Activated B cell treated with CpG ODN at 0.5 μM for 24 hours (primary cell): Measurements from ENCODE around the gene RCCD1. TPM values are rescaled to one million over a fixed set of nuclear protein-coding genes. Genes with fewer than 3 reads are reported as not detected.

Experiments used
- ATAC-seq: fragments of 200-7000 bp; cut with Tn5 transposase; one replicate; pipeline ENCODE4 v1.10.0; 2021; ENCODE audit warnings: low read depth, mild to moderate bottlenecking, moderate library complexity
- CTCF ChIA-PET: fragments of 350-600 bp; sonication (Branson Sonifier 250); formaldehyde crosslinking; loops from one replicate; lab custom pipeline; 2021; ENCODE audit warnings: antibody characterized with exemption; lab: Charles Lee
- POLR2A ChIA-PET: fragments of 350-600 bp; sonication (Branson Sonifier 250); formaldehyde crosslinking; loops from one replicate; lab custom pipeline; 2021; ENCODE audit warnings: antibody characterized with exemption; lab: Charles Lee
- DNase-seq: peaks from one replicate; pipeline ENCODE4 v3.0.0; 2022
- H3K27ac Mint-ChIP-seq: one replicate; pipeline ENCODE4 v1.8.0; 2020; ENCODE audit warnings: mixed read lengths
- H3K27me3 Mint-ChIP-seq: one replicate; pipeline ENCODE4 v1.8.0; 2021; ENCODE audit warnings: mixed read lengths
- H3K36me3 Mint-ChIP-seq: one replicate; pipeline ENCODE4 v1.8.0; 2021; ENCODE audit warnings: low read depth, mixed read lengths
- H3K4me1 Mint-ChIP-seq: one replicate; pipeline ENCODE4 v1.8.0; 2021; ENCODE audit warnings: mixed read lengths
- H3K4me3 Mint-ChIP-seq: one replicate; pipeline ENCODE4 v1.8.0; 2020; ENCODE audit warnings: mild to moderate bottlenecking, mixed read lengths
- H3K9me3 Mint-ChIP-seq: one replicate; pipeline ENCODE4 v1.8.0; 2020; ENCODE audit warnings: mixed read lengths
- CTCF ChIP-seq: fragments of 200-600 bp; IDR thresholded peaks from one replicate; pipeline ENCODE4 v1.8.0; 2022; ENCODE audit warnings: antibody characterized with exemption, mild to moderate bottlenecking
- intact Hi-C: fragments of 100-400 bp; cut with micrococcal nuclease; formaldehyde crosslinking; loops from one replicate; pipeline ENCODE4 v1.15.1; 2024
- total RNA-seq: library from RNA; stranded (reverse); gene quantifications from 2 replicates; pipeline ENCODE4 v1.2.3, GENCODE V29; 2022

Gene RCCD1
- total RNA-seq, 1 donor from 2014 or later: 19.3 TPM

DNA sequence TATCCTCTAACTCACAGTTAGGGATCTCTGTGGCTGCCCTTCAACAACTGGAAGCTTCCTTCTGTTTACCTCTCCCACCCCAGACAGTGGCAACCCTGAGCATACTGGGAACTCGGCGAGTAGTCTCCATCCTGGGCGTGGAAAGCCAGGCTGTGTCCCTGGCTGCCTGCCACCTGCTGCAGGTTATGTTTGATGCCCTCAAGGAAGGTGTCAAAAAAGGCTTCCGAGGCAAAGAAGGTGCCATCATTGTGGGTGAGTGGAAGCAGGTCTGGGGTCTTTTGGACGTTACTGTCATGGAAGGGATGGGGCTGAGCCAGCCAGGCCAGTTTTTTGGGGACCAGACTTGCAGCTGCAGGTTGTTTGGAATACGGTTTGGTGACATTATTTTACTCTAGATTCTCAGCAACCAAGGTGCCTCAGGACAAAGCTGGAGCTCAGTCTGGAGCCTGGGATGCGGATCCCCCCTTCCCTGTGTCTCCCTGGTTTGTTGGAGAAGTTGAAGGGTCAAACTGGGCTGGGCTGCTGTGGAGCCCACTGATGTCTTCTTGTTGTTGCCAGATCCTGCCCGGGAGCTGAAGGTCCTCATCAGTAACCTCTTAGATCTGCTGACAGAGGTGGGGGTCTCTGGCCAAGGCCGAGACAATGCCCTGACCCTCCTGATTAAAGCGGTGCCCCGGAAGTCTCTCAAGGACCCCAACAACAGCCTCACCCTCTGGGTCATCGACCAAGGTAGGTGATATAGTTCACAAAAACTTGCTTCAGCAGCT lies 12.1 kb upstream of the RCCD1 start:
- Mint-ChIP-seq H3K27me3 (no peaks in the 10 kb centered on the region), H3K4me1 (no peaks in the 10 kb centered on the region), H3K27ac (no peak overlapping the region), H3K4me3 (no peak overlapping the region), H3K9me3 (no peaks in the 10 kb centered on the region), H3K36me3 (peaks cover 73% of the 10 kb centered on the region)
- no peak for TF ChIP-seq CTCF
- ATAC-seq (no peak), DNase-seq (no peak)
- ChIA-PET CTCF (interaction anchor here (2.2 kb wide), 1 partner anchor 10 kb away, joined by 9 read pairs; the partner anchor contains the start of gene HDDC3), POLR2A (interaction anchor here (0.6 to 1.2 kb wide), 4 partner anchors 11 to 675 kb away, joined by 3 to 6 read pairs (median 4); partner anchors contain the start of gene HDDC3)
- intact Hi-C loops: no loop called here

DNA sequence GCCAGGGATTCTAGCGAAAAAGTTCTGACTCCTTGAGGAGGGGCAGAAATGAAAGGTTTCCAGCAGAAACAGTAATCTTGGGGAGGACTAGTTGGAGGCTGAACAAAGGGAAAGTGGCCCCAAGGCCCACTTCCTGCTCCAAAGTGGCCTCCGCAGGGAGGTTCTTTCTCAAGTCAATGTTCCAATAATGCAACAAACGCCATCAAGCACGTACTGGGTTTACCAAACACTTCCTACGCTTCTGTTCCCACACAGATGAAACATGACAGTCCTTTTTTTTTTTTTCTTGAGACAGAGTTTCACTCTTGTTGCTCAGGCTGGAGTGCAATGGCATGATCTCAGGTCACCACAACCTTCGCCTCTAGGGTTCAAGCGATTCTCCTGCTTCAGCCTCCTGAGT lies 9.6 kb upstream of the RCCD1 start:
- intact Hi-C loops: no loop called here
- no peaks in the 10 kb centered on the region for H3K27me3 Mint-ChIP-seq
- no peaks in the 10 kb centered on the region for H3K9me3 Mint-ChIP-seq
- ATAC-seq: no peak
- ChIA-PET POLR2A (no interaction called here), CTCF (no interaction called here)
- peaks cover 83% of the 10 kb centered on the region for H3K36me3 Mint-ChIP-seq
- H3K4me3 Mint-ChIP-seq: no peak overlapping the region
- H3K4me1 Mint-ChIP-seq: no peaks in the 10 kb centered on the region
- TF ChIP-seq CTCF: no peak
- no peak overlapping the region for H3K27ac Mint-ChIP-seq
- no peak for DNase-seq

- Mint-ChIP-seq H3K27me3 (no peaks in the 10 kb centered on the region), H3K36me3 (peaks cover 80% of the 10 kb centered on the region), H3K9me3 (no peaks in the 10 kb centered on the region), H3K4me3 (no peak overlapping the region), H3K4me1 (no peaks in the 10 kb centered on the region), H3K27ac (no peak overlapping the region)
- DNase-seq (no peak), ATAC-seq (no peak)
- intact Hi-C loops: no loop called here
- ChIA-PET POLR2A (interaction anchor here (0.8 to 1.2 kb wide), 2 partner anchors 8 to 11 kb away, joined by 3 to 4 read pairs; partner anchors contain the start of gene RCCD1), CTCF (no interaction called here)
- TF ChIP-seq CTCF: no peak
Observed at GRCh38 chr15:90946538-90946937, 8.1 kb upstream of the RCCD1 start.

- no peak for ATAC-seq
- Mint-ChIP-seq H3K9me3 (no peaks in the 10 kb centered on the region), H3K27ac (no peak overlapping the region), H3K36me3 (peaks cover 82% of the 10 kb centered on the region), H3K4me3 (no peak overlapping the region), H3K27me3 (no peaks in the 10 kb centered on the region), H3K4me1 (no peaks in the 10 kb centered on the region)
- intact Hi-C loops: no loop called here
- no peak for TF ChIP-seq CTCF
- CTCF ChIA-PET: interaction anchor here (1.1 to 1.6 kb wide), 2 partner anchors 8 to 11 kb away, joined by 3 to 5 read pairs; no protein-coding TSS in a partner anchor
- DNase-seq: no peak
- POLR2A ChIA-PET: interaction anchor here (1.2 kb wide), 1 partner anchor 11 kb away, joined by 4 read pairs; no protein-coding TSS in a partner anchor
Observed at GRCh38 chr15:90946941-90947576, 7.6 kb upstream of the RCCD1 start.
